GM19239 (cell line): ENCODE measurements around the gene ZNF609.
A peak's percentile ranks its signal among the peaks of the same experiment; 100 is the strongest.
"Not testable (repeated sequence)": the region's sequence is repeated elsewhere in the genome, so short reads cannot be mapped to it uniquely, and the experiment has no call there.

Experiments used
- DNase-seq: peaks from one replicate; pipeline ENCODE4 v3.0.0; 2011; ENCODE audit warnings: low spot score; ENCODE audit not compliant: insufficient read length
- FAIRE-seq: peaks from 2 replicates; lab custom pipeline; 2011; peaks lifted over from hg19 to GRCh38; lab: Jason Lieb, UNC

Gene ZNF609

GRCh38 chr15:64610257-64610919, 150.0 kb downstream of the ZNF609 start:
- FAIRE-seq = no peak

GRCh38 chr15:64611085-64611725, 150.8 kb downstream of the ZNF609 start:
- DNase-seq = no peak
- no peak for FAIRE-seq

More at GRCh38 chr15:64610257-64610919, 150.0 kb downstream of the ZNF609 start:
- no peak for DNase-seq

GRCh38 chr15:64614519-64614918, 154.1 kb downstream of the ZNF609 start:
- DNase-seq (no peak), FAIRE-seq (no peak)

- FAIRE-seq (no peak), DNase-seq (no peak)
Observed at GRCh38 chr15:64617727-64618126, 157.3 kb downstream of the ZNF609 start.

GRCh38 chr15:64618138-64618537, 157.8 kb downstream of the ZNF609 start:
- FAIRE-seq = no peak
- DNase-seq = no peak

GRCh38 chr15:64618540-64618939, 158.2 kb downstream of the ZNF609 start:
- FAIRE-seq = no peak
- no peak for DNase-seq

GRCh38 chr15:64619880-64620839, 159.8 kb downstream of the ZNF609 start:
- peak; percentile 37 for FAIRE-seq
- DNase-seq = no peak

- FAIRE-seq (no peak), DNase-seq (no peak)
Observed at GRCh38 chr15:64621056-64621455, 160.7 kb downstream of the ZNF609 start.

GRCh38 chr15:64622410-64623260, 162.3 kb downstream of the ZNF609 start:
- peak; percentile 97 for FAIRE-seq
- peak; percentile 34 for DNase-seq

- FAIRE-seq = peak; percentile 47
- DNase-seq = no peak
Observed at GRCh38 chr15:64623347-64623996, 163.1 kb downstream of the ZNF609 start.

GRCh38 chr15:64624242-64624641, 163.9 kb downstream of the ZNF609 start:
- DNase-seq (no peak), FAIRE-seq (no peak)

- DNase-seq (no peak), FAIRE-seq (no peak)
Observed at GRCh38 chr15:64629063-64629462, 168.7 kb downstream of the ZNF609 start.

- no peak for DNase-seq
- FAIRE-seq = no peak
Observed at GRCh38 chr15:64630396-64631107, 170.2 kb downstream of the ZNF609 start.

GRCh38 chr15:64632639-64633038, 172.3 kb downstream of the ZNF609 start:
- not testable (repeated sequence) for FAIRE-seq, DNase-seq

GRCh38 chr15:64633332-64633731, 173.0 kb downstream of the ZNF609 start:
- FAIRE-seq = no peak
- DNase-seq = no peak

- FAIRE-seq (peak; percentile 96), DNase-seq (peak; percentile 45)
Observed at GRCh38 chr15:64634027-64634426, 173.6 kb downstream of the ZNF609 start.

GRCh38 chr15:64634576-64635498, 174.5 kb downstream of the ZNF609 start:
- DNase-seq (no peak), FAIRE-seq (no peak)
